Progenitor cell of endocrine pancreas (in vitro differentiated cells): Measurements from ENCODE around the gene MIPOL1. TPM values are rescaled to one million over a fixed set of nuclear protein-coding genes. Genes with fewer than 3 reads are reported as not detected.

Experiments
- DNase-seq: peaks from one replicate; pipeline ENCODE4 v3.0.0; 2021; ENCODE audit warnings: low spot score; ENCODE audit not compliant: unreplicated experiment
- H3K27ac Mint-ChIP-seq: 2 replicates; pipeline ENCODE4 v1.8.0; 2021; ENCODE audit warnings: mild to moderate bottlenecking, moderate library complexity, mixed read lengths
- H3K27me3 Mint-ChIP-seq: 2 replicates; pipeline ENCODE4 v1.8.0; 2021; ENCODE audit warnings: mixed read lengths
- H3K36me3 Mint-ChIP-seq: 2 replicates; pipeline ENCODE4 v1.8.0; 2022; ENCODE audit warnings: mixed read lengths; ENCODE audit not compliant: insufficient read depth
- H3K4me1 Mint-ChIP-seq: 2 replicates; pipeline ENCODE4 v1.8.0; 2021; ENCODE audit warnings: low read depth, mixed read lengths
- H3K4me3 Mint-ChIP-seq: 2 replicates; pipeline ENCODE4 v1.8.0; 2021; ENCODE audit warnings: low read depth, mild to moderate bottlenecking, moderate library complexity, mixed read lengths
- H3K9me3 Mint-ChIP-seq: 2 replicates; pipeline ENCODE4 v1.8.0; 2021; ENCODE audit warnings: low read depth, mixed read lengths
- CTCF ChIP-seq: fragments of 200-600 bp; sonication (generic); IDR thresholded peaks from one replicate; pipeline ENCODE4 v1.5.0; 2021; ENCODE audit warnings: antibody characterized with exemption, mild to moderate bottlenecking; ENCODE audit not compliant: unreplicated experiment
- total RNA-seq: library from RNA; stranded (reverse); gene quantifications from 2 replicates; pipeline ENCODE4 v1.2.1, GENCODE V29; 2021

MIPOL1 gene
- total RNA-seq, 1 donor from 2014 or later, result 25.6 TPM

GRCh38 chr14:37165794-37166193 lies 31.9 kb upstream of the MIPOL1 start:
- no peak for TF ChIP-seq CTCF
- no peak overlapping the region for H3K27ac Mint-ChIP-seq
- DNase-seq, result no peak
- peaks cover 10% of the 10 kb centered on the region for H3K9me3 Mint-ChIP-seq
- no peak overlapping the region for H3K4me3 Mint-ChIP-seq
- no peaks in the 10 kb centered on the region for H3K4me1 Mint-ChIP-seq
- peaks cover 6% of the 10 kb centered on the region for H3K27me3 Mint-ChIP-seq
- peaks cover 1% of the 10 kb centered on the region for H3K36me3 Mint-ChIP-seq

GRCh38 chr14:37167151-37168047 lies 30.3 kb upstream of the MIPOL1 start:
- Mint-ChIP-seq H3K36me3 (peaks cover under 1% of the 10 kb centered on the region), H3K9me3 (peaks cover 2% of the 10 kb centered on the region), H3K4me3 (no peak overlapping the region), H3K27me3 (peaks cover 6% of the 10 kb centered on the region), H3K27ac (no peak overlapping the region), H3K4me1 (peaks cover 3% of the 10 kb centered on the region)
- DNase-seq, result no peak
- TF ChIP-seq CTCF, result no peak

GRCh38 chr14:37168721-37169120 lies 29.0 kb upstream of the MIPOL1 start:
- H3K36me3 Mint-ChIP-seq, result no peaks in the 10 kb centered on the region
- H3K27me3 Mint-ChIP-seq, result peaks cover 6% of the 10 kb centered on the region
- no peak for DNase-seq
- H3K27ac Mint-ChIP-seq, result no peak overlapping the region
- peaks cover 5% of the 10 kb centered on the region for H3K4me1 Mint-ChIP-seq
- H3K9me3 Mint-ChIP-seq, result no peaks in the 10 kb centered on the region
- TF ChIP-seq CTCF, result no peak
- H3K4me3 Mint-ChIP-seq, result no peak overlapping the region

- no peak for TF ChIP-seq CTCF
- Mint-ChIP-seq H3K36me3 (no peaks in the 10 kb centered on the region), H3K27me3 (peaks cover 5% of the 10 kb centered on the region), H3K4me3 (no peak overlapping the region), H3K9me3 (no peaks in the 10 kb centered on the region), H3K27ac (no peak overlapping the region), H3K4me1 (peaks cover 9% of the 10 kb centered on the region)
- no peak for DNase-seq
Measured at GRCh38 chr14:37170237-37170636, 27.5 kb upstream of the MIPOL1 start.

GRCh38 chr14:37170993-37171392 lies 26.7 kb upstream of the MIPOL1 start:
- H3K4me3 Mint-ChIP-seq, result no peak overlapping the region
- H3K9me3 Mint-ChIP-seq, result no peaks in the 10 kb centered on the region
- DNase-seq, result no peak
- H3K27ac Mint-ChIP-seq, result no peak overlapping the region
- TF ChIP-seq CTCF, result no peak
- no peaks in the 10 kb centered on the region for H3K36me3 Mint-ChIP-seq
- peaks cover 9% of the 10 kb centered on the region for H3K4me1 Mint-ChIP-seq
- peaks cover 3% of the 10 kb centered on the region for H3K27me3 Mint-ChIP-seq
